ENCODE data around the gene FAM168B.
"Not testable (repeated sequence)": the region's sequence is repeated elsewhere in the genome, so short reads cannot be mapped to it uniquely, and the experiment has no call there.

FAM168B gene

DNA sequence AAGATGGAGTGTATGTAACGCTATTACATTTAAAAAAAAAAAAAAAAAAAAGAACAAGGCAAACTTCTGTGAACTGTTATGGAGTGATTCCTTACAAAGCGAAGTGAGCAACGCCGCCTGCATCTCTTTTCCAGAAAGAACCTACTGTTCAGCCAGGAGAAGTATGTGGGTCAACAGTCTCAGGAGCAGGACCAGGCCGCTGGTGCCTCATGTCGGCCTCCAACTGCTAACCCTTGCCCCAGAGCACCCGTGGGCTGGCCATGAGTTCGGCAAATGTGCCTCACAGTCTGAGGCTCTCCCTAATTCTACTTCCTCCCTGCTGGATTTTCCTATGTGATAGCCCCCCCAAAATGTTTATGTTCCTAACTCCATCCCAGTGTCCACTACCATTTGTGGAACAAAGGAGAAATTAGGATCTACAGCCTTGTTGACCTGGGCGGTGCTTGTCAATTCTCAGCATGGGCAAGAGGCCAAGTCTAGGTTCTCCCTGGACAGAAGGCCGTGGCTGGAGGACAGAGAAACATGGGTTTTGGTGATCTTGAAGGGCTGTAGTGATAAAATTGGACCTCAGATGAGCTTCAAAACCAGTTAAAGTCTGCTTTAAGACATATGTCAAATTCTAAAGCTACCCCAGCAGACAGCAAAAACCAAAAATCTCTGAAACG lies 15.9 kb downstream of the FAM168B start:
- H3K4me3 ChIP-seq (replicated peaks; ENCODE audit: low read depth, low read length): no peak overlapping the region
- TF ChIP-seq CTCF (IDR thresholded peaks at IDR 0.05; ENCODE audit: low read depth, low read length, missing control alignments): no peak
- DNase-seq (ENCODE audit: extremely low read depth, low read depth): no peak

- DNase-seq (ENCODE audit: extremely low read depth, low read depth): no peak
Measured at GRCh38 chr2:131076707-131077106, 16.6 kb downstream of the FAM168B start.

DNA sequence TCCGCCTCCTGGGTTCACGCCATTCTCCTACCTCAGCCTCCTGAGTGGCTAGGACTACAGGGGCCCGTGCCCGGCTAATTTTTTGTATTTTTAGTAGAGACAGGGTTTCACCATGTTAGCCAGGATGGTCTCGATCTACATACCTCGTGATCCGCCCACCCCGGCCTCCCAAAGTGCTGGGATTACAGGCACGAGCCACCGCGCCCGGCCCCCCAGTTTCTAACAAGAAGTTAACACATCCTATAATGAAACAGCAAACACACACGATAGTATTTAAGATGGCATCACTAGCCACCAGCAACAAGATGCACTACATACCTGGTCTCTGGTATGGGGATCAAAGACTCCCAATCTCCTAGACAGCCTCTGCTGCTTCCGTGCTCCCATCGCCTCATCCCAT lies 17.7 kb downstream of the FAM168B start:
- not testable (repeated sequence) for DNase-seq (ENCODE audit: extremely low read depth, low read depth); H3K4me3 ChIP-seq (replicated peaks; ENCODE audit: low read depth, low read length)

More at GRCh38 chr2:131076707-131077106, 16.6 kb downstream of the FAM168B start:
- TF ChIP-seq CTCF (IDR thresholded peaks at IDR 0.05; ENCODE audit: low read depth, low read length, missing control alignments): no peak
- no peak overlapping the region for H3K4me3 ChIP-seq (replicated peaks; ENCODE audit: low read depth, low read length)

DNA sequence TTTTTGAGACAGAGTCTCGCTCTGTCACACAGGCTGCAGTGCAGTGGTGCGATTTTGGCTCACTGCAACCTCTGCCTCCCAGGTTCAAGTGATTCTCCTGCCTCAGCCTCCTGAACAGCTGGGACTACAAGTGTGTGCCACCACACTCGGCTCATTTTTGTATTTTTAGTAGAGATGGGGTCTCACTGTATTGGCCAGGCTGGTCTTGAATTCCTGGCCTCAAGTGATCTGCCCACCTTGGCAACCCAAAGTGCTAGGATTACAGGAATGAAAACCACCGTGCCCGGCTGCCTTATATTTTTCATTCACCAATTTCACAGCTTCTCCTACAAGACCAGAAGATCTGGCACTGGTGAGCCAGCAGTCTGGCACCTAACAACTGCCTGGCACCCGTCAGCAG lies 25.1 kb downstream of the FAM168B start:
- not testable (repeated sequence) for DNase-seq (ENCODE audit: extremely low read depth, low read depth); H3K4me3 ChIP-seq (replicated peaks; ENCODE audit: low read depth, low read length)

- TF ChIP-seq CTCF (IDR thresholded peaks at IDR 0.05; ENCODE audit: low read depth, low read length, missing control alignments): no peak
- no peak overlapping the region for H3K4me3 ChIP-seq (replicated peaks; ENCODE audit: low read depth, low read length)
- DNase-seq (ENCODE audit: extremely low read depth, low read depth): no peak
Measured at GRCh38 chr2:131067465-131068125, 25.7 kb downstream of the FAM168B start.

- H3K4me3 ChIP-seq (replicated peaks; ENCODE audit: low read depth, low read length): no peak overlapping the region
- DNase-seq (ENCODE audit: extremely low read depth, low read depth): no peak
- TF ChIP-seq CTCF (IDR thresholded peaks at IDR 0.05; ENCODE audit: low read depth, low read length, missing control alignments): no peak
Measured at GRCh38 chr2:131064589-131065512, 28.4 kb downstream of the FAM168B start.

DNA sequence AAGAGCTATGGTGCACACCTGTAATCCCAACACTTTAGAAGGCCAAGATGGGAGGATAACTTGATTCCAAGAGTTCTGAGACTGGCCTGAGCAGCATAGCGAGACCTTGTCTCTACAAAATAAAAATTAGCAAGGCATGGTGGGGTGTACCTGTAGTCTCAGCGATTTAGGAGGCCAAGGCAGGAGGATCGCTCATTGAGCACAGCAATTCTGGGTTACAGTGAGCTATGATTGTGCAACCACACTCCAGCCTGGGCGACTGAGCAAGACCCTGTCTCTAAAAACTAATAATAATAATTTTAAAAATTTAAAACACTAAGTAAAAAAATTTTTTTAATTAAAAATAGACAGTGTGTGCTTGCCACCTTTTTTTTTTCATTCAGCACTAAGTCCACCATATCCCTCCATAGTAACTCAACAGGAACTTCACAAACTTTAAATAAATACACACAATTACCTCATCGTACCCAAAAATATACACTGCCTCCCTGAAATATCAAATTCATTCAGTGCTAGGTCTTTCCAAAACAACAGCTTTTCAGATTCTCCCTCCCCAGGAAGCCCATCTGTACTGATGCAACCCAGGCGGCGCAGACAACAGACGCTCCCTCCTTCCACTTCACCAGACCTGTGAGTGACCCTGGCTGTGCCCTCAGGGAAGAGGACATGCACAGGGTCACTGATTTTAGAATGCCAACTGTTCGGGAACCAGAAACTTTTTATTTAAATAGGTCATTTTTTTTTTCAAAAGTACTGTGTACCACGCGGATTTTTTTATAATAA lies 29.6 kb downstream of the FAM168B start:
- TF ChIP-seq CTCF (IDR thresholded peaks at IDR 0.05; ENCODE audit: low read depth, low read length, missing control alignments): no peak
- no peak overlapping the region for H3K4me3 ChIP-seq (replicated peaks; ENCODE audit: low read depth, low read length)
- DNase-seq (ENCODE audit: extremely low read depth, low read depth): no peak
